ENCODE measurements around the gene TRERF1.

- TF ChIP-seq CTCF (IDR thresholded peaks at IDR 0.05; ENCODE audit: low read length) (no peak), EZH2phosphoT487 (IDR thresholded peaks at IDR 0.05; ENCODE audit: low read length) (no peak)
Observed at GRCh38 chr6:42249279-42249678, 202.4 kb downstream of the TRERF1 start.

All from MM.1S (cell line).